Caco-2 (cell line): ENCODE data around the gene CACNA1H. TPM values are rescaled to one million over a fixed set of nuclear protein-coding genes. Genes with fewer than 3 reads are reported as not detected.

ENCODE experiments used
- BruUV-seq: library from RNA; stranded (reverse); fragments of 400-500 nt; replicated peaks from 2 replicates; lab custom pipeline; 2021; lab: Mats Ljungman, UMichigan
- CTCF ChIA-PET: fragments of 300-600 bp; sonication (Branson Sonifier 250); formaldehyde crosslinking; loops from one replicate; lab custom pipeline; 2022; ENCODE audit warnings: antibody characterized with exemption; lab: Charles Lee
- POLR2A ChIA-PET: fragments of 300-600 bp; sonication (Branson Sonifier 250); formaldehyde crosslinking; loops from one replicate; lab custom pipeline; 2022; ENCODE audit warnings: antibody characterized with exemption; lab: Charles Lee
- DNase-seq, 2 experiments: peaks; one replicate each; pipeline versions ENCODE4 v3.0.0 to v3.0.0-alpha.2; 2020 to 2022
- H3K27me3 ChIP-seq: replicated peaks from 2 replicates; pipeline ENCODE4 v1.6.0; 2011; ENCODE audit warnings: low read length; ENCODE audit not compliant: control insufficient read depth, insufficient read depth
- H3K36me3 ChIP-seq: 2 replicates; pipeline ENCODE4 v1.5.1; 2011; ENCODE audit warnings: low read length; ENCODE audit not compliant: control insufficient read depth, insufficient read depth
- H3K4me1 ChIP-seq: fragments of 250-450 bp; sonication (Bioruptor Pico); 2 replicates; pipeline ENCODE4 v1.5.1; 2020; ENCODE audit warnings: mild to moderate bottlenecking
- H3K4me3 ChIP-seq: 2 replicates; pipeline ENCODE4 v1.5.1; 2011; ENCODE audit warnings: low read depth, mild to moderate bottlenecking, control low read depth, low read length
- H3K9me3 ChIP-seq: fragments of 250-450 bp; sonication (Bioruptor Pico); 2 replicates; pipeline ENCODE4 v1.5.1; 2020; ENCODE audit warnings: mild to moderate bottlenecking, moderate library complexity
- H3K27ac Mint-ChIP-seq: one replicate; pipeline ENCODE4 v1.8.0; 2022; ENCODE audit warnings: mixed read lengths; ENCODE audit not compliant: unreplicated experiment
- H3K27me3 Mint-ChIP-seq: one replicate; pipeline ENCODE4 v1.8.0; 2022; ENCODE audit warnings: mixed read lengths; ENCODE audit not compliant: insufficient read depth, unreplicated experiment
- H3K36me3 Mint-ChIP-seq: one replicate; pipeline ENCODE4 v1.8.0; 2022; ENCODE audit warnings: mild to moderate bottlenecking, mixed read lengths; ENCODE audit not compliant: insufficient read depth, unreplicated experiment
- H3K4me1 Mint-ChIP-seq: one replicate; pipeline ENCODE4 v1.8.0; 2022; ENCODE audit warnings: low read depth, mixed read lengths; ENCODE audit not compliant: unreplicated experiment
- H3K4me3 Mint-ChIP-seq: one replicate; pipeline ENCODE4 v1.8.0; 2022; ENCODE audit warnings: mild to moderate bottlenecking, moderate library complexity, mixed read lengths; ENCODE audit not compliant: unreplicated experiment
- H3K9me3 Mint-ChIP-seq: one replicate; pipeline ENCODE4 v1.8.0; 2022; ENCODE audit warnings: mixed read lengths; ENCODE audit not compliant: unreplicated experiment
- intact Hi-C: fragments of 100-400 bp; cut with micrococcal nuclease; formaldehyde crosslinking; loops from one replicate; pipeline ENCODE4 v1.10.0; 2022; ENCODE audit not compliant: unreplicated experiment
- total RNA-seq: library from RNA; stranded (reverse); gene quantifications from 2 replicates; pipeline ENCODE4 v1.2.3, GENCODE V29; 2022
- TF ChIP-seq, protein P1 (sequence below), 2 experiments: fragments of 200-600 bp in 1 of 2; IDR thresholded peaks; 1 replicate in 1 of 2; 2 replicates in 1 of 2; pipeline versions ENCODE4 v1.5.1 to v1.8.0; 2011 to 2022; ENCODE audit warnings: antibody characterized with exemption in 1 of 2, control low read depth in 1 of 2, inconsistent platforms in 1 of 2, low read depth in 1 of 2, low read length in 1 of 2, mild to moderate bottlenecking in 1 of 2, moderate library complexity in 1 of 2; ENCODE audit not compliant: insufficient read depth in 1 of 2, severe bottlenecking in 1 of 2, unreplicated experiment in 1 of 2

Gene CACNA1H
- total RNA-seq, 1 experiment from 2014 or later, result 5.1 TPM

DNA sequence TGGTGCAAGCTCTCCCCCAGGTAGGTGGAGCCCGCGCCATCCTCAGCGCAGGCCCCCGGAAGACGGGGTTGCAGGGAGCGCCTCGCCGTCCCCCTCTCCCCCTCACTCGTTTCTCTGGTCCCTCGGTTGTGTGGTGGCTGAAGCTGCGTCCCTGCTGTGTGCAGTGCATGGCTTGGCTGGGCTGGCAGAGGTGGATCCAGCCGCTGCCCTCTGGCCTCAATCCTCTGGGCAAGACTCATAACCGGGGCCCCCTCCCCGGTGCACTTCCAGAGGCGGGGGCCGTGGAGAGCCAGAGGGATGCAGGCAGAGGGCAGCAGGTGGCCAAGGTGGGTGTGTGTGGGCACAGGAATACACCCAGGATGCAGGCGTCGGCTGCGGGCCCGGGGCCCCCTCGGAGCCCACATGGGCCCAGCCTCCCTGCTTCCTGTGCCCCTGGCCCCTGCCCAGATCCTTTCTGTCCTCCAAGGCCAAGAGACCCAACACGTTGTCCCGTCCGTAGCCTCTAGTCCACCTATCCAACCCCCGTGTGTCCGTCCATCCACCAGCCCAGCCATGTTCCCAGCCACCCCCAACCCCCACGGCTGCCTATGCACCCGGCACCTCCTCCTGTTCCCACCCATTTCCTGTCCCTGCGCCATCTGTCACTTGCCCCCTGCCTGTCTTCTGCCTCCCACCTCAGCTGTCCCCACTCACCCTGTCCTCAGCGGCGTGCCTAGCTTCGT lies 62.8 kb downstream of the CACNA1H start:
- Mint-ChIP-seq H3K36me3 (no peaks in the 10 kb centered on the region), H3K4me3 (no peak overlapping the region), H3K9me3 (no peaks in the 10 kb centered on the region), H3K27me3 (no peaks in the 10 kb centered on the region), H3K4me1 (no peaks in the 10 kb centered on the region), H3K27ac (no peak overlapping the region)
- TF ChIP-seq, protein P1, sequence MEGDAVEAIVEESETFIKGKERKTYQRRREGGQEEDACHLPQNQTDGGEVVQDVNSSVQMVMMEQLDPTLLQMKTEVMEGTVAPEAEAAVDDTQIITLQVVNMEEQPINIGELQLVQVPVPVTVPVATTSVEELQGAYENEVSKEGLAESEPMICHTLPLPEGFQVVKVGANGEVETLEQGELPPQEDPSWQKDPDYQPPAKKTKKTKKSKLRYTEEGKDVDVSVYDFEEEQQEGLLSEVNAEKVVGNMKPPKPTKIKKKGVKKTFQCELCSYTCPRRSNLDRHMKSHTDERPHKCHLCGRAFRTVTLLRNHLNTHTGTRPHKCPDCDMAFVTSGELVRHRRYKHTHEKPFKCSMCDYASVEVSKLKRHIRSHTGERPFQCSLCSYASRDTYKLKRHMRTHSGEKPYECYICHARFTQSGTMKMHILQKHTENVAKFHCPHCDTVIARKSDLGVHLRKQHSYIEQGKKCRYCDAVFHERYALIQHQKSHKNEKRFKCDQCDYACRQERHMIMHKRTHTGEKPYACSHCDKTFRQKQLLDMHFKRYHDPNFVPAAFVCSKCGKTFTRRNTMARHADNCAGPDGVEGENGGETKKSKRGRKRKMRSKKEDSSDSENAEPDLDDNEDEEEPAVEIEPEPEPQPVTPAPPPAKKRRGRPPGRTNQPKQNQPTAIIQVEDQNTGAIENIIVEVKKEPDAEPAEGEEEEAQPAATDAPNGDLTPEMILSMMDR (IDR thresholded peaks at IDR 0.05; ENCODE audit: insufficient read depth in 1 of 2, low read depth in 1 of 2, low read length in 1 of 2, severe bottlenecking in 1 of 2, unreplicated experiment in 1 of 2), result no peak
- Histone ChIP-seq H3K4me3 (no peak overlapping the region), H3K9me3 (no peaks in the 10 kb centered on the region), H3K27me3 (no peaks in the 10 kb centered on the region), H3K4me1 (no peaks in the 10 kb centered on the region), H3K36me3 (no peaks in the 10 kb centered on the region)
- BruUV-seq, result no TSS peak
- POLR2A ChIA-PET, result no interaction called here
- CTCF ChIA-PET, result no interaction called here
- intact Hi-C loops, result no loop called here
- DNase-seq, result no peak

DNA sequence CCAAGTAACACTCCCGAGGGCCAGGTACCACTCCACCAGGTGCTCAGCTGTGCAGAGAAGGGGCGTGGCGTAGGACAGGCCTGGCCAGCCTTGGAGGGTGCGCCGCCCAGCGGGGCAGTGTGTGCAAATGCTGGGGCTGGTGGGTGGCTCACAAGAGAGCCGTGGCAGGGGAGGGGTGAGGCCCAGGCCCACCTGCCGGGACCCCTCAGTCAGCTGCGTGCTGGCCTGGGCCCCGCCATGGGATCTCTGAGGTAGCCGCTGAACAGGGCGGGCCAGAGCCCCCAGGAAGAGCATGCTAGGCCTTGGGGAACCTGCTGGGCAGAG lies 63.4 kb downstream of the CACNA1H start:
- Mint-ChIP-seq H3K36me3 (no peaks in the 10 kb centered on the region), H3K4me3 (no peak overlapping the region), H3K4me1 (no peaks in the 10 kb centered on the region), H3K9me3 (no peaks in the 10 kb centered on the region), H3K27ac (no peak overlapping the region), H3K27me3 (no peaks in the 10 kb centered on the region)
- no peaks in the 10 kb centered on the region for H3K27me3 ChIP-seq
- H3K36me3 ChIP-seq, result no peaks in the 10 kb centered on the region
- H3K4me1 ChIP-seq, result no peaks in the 10 kb centered on the region
- no peak overlapping the region for H3K4me3 ChIP-seq
- intact Hi-C loops, result no loop called here
- no peak for DNase-seq
- no peaks in the 10 kb centered on the region for H3K9me3 ChIP-seq
- no TSS peak for BruUV-seq
- TF ChIP-seq, protein P1 (IDR thresholded peaks at IDR 0.05; ENCODE audit: insufficient read depth in 1 of 2, low read depth in 1 of 2, low read length in 1 of 2, severe bottlenecking in 1 of 2, unreplicated experiment in 1 of 2), result no peak
- CTCF ChIA-PET, result no interaction called here
- POLR2A ChIA-PET, result interaction anchor here (0.5 kb wide), 1 partner anchor 879 kb away, joined by 4 read pairs; no protein-coding TSS in a partner anchor

DNA sequence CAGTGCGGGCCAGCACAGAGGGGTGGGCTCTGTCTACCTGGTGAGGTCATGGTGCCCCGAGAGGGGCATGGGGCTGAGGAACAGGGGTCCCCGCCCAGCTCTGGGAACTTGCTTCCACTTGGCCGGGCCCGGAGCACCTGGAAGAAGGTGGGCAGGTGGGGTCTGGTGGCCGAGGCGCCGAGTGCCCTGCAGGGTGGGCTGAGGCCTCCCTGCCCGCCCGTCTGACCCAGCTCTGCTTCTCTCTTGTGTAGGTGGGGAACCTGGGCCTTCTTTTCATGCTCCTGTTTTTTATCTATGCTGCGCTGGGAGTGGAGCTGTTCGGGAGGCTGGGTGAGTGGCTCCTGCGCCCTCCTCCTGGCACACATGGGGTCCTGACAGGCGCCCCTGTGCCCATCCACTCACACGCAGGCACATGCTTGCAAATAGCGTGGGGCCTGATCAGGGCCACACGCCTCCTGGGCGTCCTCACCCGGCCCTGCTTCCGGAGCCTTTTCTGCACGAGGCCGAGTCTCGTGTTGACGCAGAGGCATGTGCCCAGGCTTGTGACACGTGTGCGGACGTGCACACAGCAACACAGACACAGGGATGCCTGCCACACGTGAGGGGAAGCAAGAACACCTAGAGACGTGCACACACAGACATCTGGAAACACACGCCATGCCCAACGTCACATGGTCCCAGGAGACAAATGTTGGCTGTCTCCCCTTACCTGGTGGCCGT lies 63.9 kb downstream of the CACNA1H start:
- intact Hi-C loops, result no loop called here
- Mint-ChIP-seq H3K4me3 (no peak overlapping the region), H3K4me1 (no peaks in the 10 kb centered on the region), H3K27ac (no peak overlapping the region), H3K9me3 (no peaks in the 10 kb centered on the region), H3K27me3 (peaks cover 2% of the 10 kb centered on the region), H3K36me3 (no peaks in the 10 kb centered on the region)
- CTCF ChIA-PET, result no interaction called here
- TF ChIP-seq, protein P1 (IDR thresholded peaks at IDR 0.05; ENCODE audit: insufficient read depth in 1 of 2, low read depth in 1 of 2, low read length in 1 of 2, severe bottlenecking in 1 of 2, unreplicated experiment in 1 of 2), result no peak
- H3K4me1 ChIP-seq, result no peaks in the 10 kb centered on the region
- H3K27me3 ChIP-seq, result no peaks in the 10 kb centered on the region
- POLR2A ChIA-PET, result interaction anchor here (0.5 kb wide), 1 partner anchor 880 kb away, joined by 4 read pairs; no protein-coding TSS in a partner anchor
- H3K36me3 ChIP-seq, result no peaks in the 10 kb centered on the region
- no peak for DNase-seq
- H3K9me3 ChIP-seq, result no peaks in the 10 kb centered on the region
- BruUV-seq, result no TSS peak
- no peak overlapping the region for H3K4me3 ChIP-seq
